Hepatocyte (in vitro differentiated cells): ENCODE measurements around the gene MEGF8. TPM values are rescaled to one million over a fixed set of nuclear protein-coding genes. Genes with fewer than 3 reads are reported as not detected.
A peak's percentile ranks its signal among the peaks of the same experiment; 100 is the strongest.
"Not testable (repeated sequence)": the region's sequence is repeated elsewhere in the genome, so short reads cannot be mapped to it uniquely, and the experiment has no call there.

Experiments
- DNase-seq: peaks from one replicate; pipeline ENCODE4 v3.0.0-alpha.2; 2016; ENCODE audit warnings: low spot score
- H2AFZ ChIP-seq: fragments of 200-600 bp; sonication (generic); 2 replicates; pipeline ENCODE4 v1.6.0; 2016; ENCODE audit warnings: antibody characterized with exemption, mild to moderate bottlenecking
- H3K27ac ChIP-seq: fragments of 200-600 bp; sonication (generic); 2 replicates; pipeline ENCODE4 v1.5.1; 2016; ENCODE audit warnings: mild to moderate bottlenecking
- H3K27me3 ChIP-seq: fragments of 200-600 bp; sonication (generic); 2 replicates; pipeline ENCODE4 v1.6.1; 2016
- H3K36me3 ChIP-seq: fragments of 200-600 bp; sonication (generic); replicated peaks from 2 replicates; pipeline ENCODE4 v1.5.1; 2016; ENCODE audit warnings: low read depth; ENCODE audit not compliant: insufficient read depth
- H3K4me1 ChIP-seq: fragments of 200-600 bp; sonication (generic); 2 replicates; pipeline ENCODE4 v1.5.1; 2016; ENCODE audit warnings: mild to moderate bottlenecking, moderate library complexity; ENCODE audit not compliant: insufficient read depth
- H3K4me2 ChIP-seq: fragments of 200-600 bp; sonication (generic); 2 replicates; pipeline ENCODE4 v1.6.0; 2016
- H3K4me3 ChIP-seq: fragments of 200-600 bp; sonication (generic); 2 replicates; pipeline ENCODE4 v1.5.1; 2016; ENCODE audit warnings: mild to moderate bottlenecking
- H3K79me2 ChIP-seq: fragments of 200-600 bp; sonication (generic); 2 replicates; pipeline ENCODE4 v1.6.0; 2017; ENCODE audit warnings: mild to moderate bottlenecking
- H3K9me2 ChIP-seq: fragments of 200-600 bp; sonication (generic); replicated peaks from 2 replicates; pipeline ENCODE4 v1.6.0; 2017; ENCODE audit warnings: mild to moderate bottlenecking; ENCODE audit not compliant: insufficient read depth
- H3K9me3 ChIP-seq: fragments of 200-600 bp; sonication (generic); 2 replicates; pipeline ENCODE4 v1.5.1; 2016; ENCODE audit warnings: low read depth, mild to moderate bottlenecking
- H4K20me1 ChIP-seq: fragments of 200-600 bp; sonication (generic); 2 replicates; pipeline ENCODE4 v1.6.0; 2016; ENCODE audit warnings: mild to moderate bottlenecking; ENCODE audit not compliant: insufficient read depth, poor library complexity, severe bottlenecking
- EZH2 ChIP-seq: fragments of 200-600 bp; sonication (generic); IDR thresholded peaks from 2 replicates; pipeline ENCODE4 v1.6.1; 2016; ENCODE audit warnings: antibody characterized with exemption, mild to moderate bottlenecking, borderline replicate concordance
- EZH2phosphoT487 ChIP-seq: fragments of 200-600 bp; sonication (generic); IDR thresholded peaks from one replicate; pipeline ENCODE4 v1.6.1; 2018; ENCODE audit warnings: antibody characterized with exemption, mild to moderate bottlenecking, low read depth, moderate library complexity; ENCODE audit not compliant: unreplicated experiment, severe bottlenecking
- whole genome bisulfite sequencing: methylation state at CpG from one replicate; pipeline ENCODE4 v1.1.6; 2016; ENCODE audit warnings: low lambda C conversion rate; ENCODE audit errors: missing lambda C conversion rate; 5-methylcytosine and 5-hydroxymethylcytosine counted together
- polyA plus RNA-seq: library from polyadenylated mRNA; unstranded; fragments of >200 nt; fragmentation: Nextera tagmentation; extraction: Ambion mirVana; gene quantifications from 2 replicates; pipeline ENCODE4 v1.2.1, GENCODE V29; 2016
- total RNA-seq: library from RNA; depleted of rRNA; stranded (reverse); fragments of >200 nt; gene quantifications from 2 replicates; pipeline ENCODE4 v1.2.3, GENCODE V29; 2014
- TF ChIP-seq, protein P1 (sequence below): fragments of 200-600 bp; sonication (generic); IDR thresholded peaks from 2 replicates; pipeline ENCODE4 v1.5.1; 2016; ENCODE audit warnings: antibody characterized with exemption, mild to moderate bottlenecking; ENCODE audit not compliant: poor library complexity

The MEGF8 gene
- total and polyA plus RNA-seq, 2 experiments from 2014 or later, result 8.3 to 19.2 TPM

DNA sequence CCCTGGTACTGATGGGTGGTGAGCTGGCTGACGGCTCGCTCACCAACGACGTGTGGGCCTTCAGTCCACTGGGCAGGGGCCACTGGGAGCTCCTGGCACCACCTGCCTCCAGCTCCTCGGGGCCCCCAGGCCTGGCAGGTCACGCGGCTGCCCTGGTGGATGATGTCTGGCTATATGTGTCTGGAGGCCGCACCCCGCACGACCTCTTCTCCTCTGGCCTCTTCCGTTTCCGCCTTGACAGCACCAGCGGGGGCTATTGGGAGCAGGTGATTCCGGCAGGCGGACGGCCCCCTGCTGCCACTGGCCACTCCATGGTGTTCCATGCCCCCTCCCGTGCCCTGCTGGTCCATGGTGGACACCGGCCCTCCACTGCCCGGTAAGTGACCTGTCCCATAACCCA lies 10.5 kb downstream of the MEGF8 start:
- Histone ChIP-seq H3K4me3 (no peak overlapping the region), H3K36me3 (no peaks in the 10 kb centered on the region), H3K4me1 (no peaks in the 10 kb centered on the region), H2AFZ (no peak overlapping the region), H3K9me2 (no peaks in the 10 kb centered on the region), H3K9me3 (no peaks in the 10 kb centered on the region), H3K27me3 (no peaks in the 10 kb centered on the region), H4K20me1 (no peaks in the 10 kb centered on the region), H3K4me2 (no peak overlapping the region), H3K79me2 (peaks cover 16% of the 10 kb centered on the region), H3K27ac (no peak overlapping the region)
- 96% methylated on average over 15 of the region's 19 CpGs for WGBS
- no peak for DNase-seq
- TF ChIP-seq EZH2phosphoT487 (no peak), EZH2 (no peak)
- TF ChIP-seq, protein P1, sequence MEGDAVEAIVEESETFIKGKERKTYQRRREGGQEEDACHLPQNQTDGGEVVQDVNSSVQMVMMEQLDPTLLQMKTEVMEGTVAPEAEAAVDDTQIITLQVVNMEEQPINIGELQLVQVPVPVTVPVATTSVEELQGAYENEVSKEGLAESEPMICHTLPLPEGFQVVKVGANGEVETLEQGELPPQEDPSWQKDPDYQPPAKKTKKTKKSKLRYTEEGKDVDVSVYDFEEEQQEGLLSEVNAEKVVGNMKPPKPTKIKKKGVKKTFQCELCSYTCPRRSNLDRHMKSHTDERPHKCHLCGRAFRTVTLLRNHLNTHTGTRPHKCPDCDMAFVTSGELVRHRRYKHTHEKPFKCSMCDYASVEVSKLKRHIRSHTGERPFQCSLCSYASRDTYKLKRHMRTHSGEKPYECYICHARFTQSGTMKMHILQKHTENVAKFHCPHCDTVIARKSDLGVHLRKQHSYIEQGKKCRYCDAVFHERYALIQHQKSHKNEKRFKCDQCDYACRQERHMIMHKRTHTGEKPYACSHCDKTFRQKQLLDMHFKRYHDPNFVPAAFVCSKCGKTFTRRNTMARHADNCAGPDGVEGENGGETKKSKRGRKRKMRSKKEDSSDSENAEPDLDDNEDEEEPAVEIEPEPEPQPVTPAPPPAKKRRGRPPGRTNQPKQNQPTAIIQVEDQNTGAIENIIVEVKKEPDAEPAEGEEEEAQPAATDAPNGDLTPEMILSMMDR, result no peak

DNA sequence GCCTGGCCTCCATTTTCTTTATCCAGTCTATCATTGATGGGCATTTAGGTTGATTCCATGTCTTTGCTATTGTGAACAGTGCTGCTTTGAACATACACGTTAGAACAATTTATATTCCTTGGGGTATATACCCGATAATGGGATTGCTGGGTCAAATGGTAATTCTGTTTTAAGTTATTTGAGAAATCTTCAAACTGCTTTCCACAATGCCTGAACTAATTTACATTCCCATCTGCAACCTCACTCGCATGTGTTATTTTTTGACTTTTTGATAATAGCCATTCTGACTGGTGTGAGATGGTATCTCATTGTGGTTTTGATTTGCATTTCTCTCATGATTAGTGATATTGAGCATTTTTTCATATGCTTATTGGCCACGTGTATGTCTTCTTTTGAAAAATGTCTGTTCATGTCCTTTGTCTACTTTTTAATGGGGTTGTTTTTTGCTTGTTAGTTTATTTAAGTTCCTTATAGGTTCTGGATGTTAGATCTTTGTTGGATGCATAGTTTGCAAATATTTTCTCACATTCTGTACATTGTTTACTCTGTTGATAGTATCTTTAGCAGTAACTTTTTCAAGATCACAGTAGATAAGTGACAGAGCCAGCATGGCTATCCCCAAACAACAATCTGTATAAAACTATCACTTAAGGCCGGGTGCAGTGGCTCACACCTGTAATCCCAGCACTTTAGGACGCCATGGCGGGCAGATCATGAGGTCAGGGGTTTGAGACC lies 13.9 kb downstream of the MEGF8 start:
- H4K20me1 ChIP-seq, H3K79me2 ChIP-seq, H3K27me3 ChIP-seq, H3K4me3 ChIP-seq, H3K9me3 ChIP-seq, H3K36me3 ChIP-seq, H3K4me2 ChIP-seq, H3K27ac ChIP-seq, H3K4me1 ChIP-seq, H2AFZ ChIP-seq, H3K9me2 ChIP-seq, DNase-seq: not testable (repeated sequence)
- 88% methylated on average over 7 of the region's 7 CpGs for WGBS

DNA sequence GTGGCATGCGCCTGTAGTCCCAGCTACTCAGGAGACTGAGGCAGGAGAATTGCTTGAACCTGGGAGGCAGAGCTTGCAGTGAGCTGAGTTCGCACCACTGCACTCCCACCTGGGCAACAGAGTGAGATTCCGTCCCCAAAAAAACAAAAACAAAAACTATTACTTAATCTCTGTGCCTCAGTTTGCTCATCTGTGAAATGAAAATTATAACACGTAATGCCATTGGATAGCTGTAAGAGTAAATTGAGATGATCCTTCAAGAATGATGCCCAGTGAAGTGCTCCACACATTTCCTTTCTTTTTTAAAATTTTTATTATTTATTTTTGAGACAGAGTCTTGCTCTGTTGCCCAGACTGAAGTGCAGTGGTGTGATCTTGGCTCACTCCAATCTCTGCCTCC lies 14.5 kb downstream of the MEGF8 start:
- H3K27ac ChIP-seq, H2AFZ ChIP-seq, H3K4me3 ChIP-seq, H4K20me1 ChIP-seq, H3K4me2 ChIP-seq, H3K4me1 ChIP-seq, H3K27me3 ChIP-seq, H3K9me3 ChIP-seq, H3K36me3 ChIP-seq, DNase-seq, H3K9me2 ChIP-seq, H3K79me2 ChIP-seq: not testable (repeated sequence)
- 96% methylated on average over 4 of the region's 4 CpGs for WGBS

DNA sequence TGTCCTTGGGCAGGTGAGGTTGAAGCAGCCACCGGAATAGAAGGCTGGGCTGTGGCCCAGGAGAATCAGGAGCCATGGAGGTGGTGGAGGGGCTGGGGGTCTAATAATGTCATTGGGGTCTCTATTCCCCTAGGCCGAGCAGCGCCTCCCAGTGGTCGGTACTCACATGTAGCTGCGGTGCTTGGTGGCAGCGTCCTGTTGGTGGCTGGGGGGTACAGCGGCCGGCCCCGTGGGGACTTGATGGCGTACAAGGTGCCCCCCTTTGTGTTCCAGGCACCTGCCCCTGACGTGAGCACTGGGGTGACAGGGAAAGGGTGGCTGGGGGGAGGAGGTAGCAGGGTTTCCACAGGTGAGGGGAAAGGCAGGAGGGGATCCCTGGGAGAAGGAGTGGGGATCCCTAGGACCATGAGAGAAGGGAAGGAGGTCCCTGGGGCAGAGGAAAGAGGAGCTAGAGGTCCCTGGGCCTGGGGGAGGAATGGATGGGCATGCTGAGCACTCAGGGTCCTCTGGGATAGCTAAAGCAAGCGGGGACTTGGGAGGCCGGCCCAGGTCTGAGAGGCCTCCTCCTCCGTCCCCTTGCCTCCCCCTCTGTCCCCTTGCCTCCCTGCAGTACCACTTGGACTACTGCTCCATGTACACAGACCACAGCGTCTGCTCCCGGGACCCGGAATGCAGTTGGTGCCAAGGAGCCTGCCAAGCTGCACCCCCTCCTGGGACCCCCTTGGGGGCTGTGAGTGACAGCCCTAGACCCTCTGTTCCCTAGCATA lies 18.1 kb downstream of the MEGF8 start:
- H2AFZ ChIP-seq, result no peak overlapping the region
- no peaks in the 10 kb centered on the region for H3K27me3 ChIP-seq
- DNase-seq, result peak; percentile 4
- H3K4me1 ChIP-seq, result no peaks in the 10 kb centered on the region
- H4K20me1 ChIP-seq, result no peaks in the 10 kb centered on the region
- no peaks in the 10 kb centered on the region for H3K79me2 ChIP-seq
- H3K9me2 ChIP-seq, result no peaks in the 10 kb centered on the region
- no peaks in the 10 kb centered on the region for H3K9me3 ChIP-seq
- no peak overlapping the region for H3K4me2 ChIP-seq
- no peak overlapping the region for H3K27ac ChIP-seq
- H3K4me3 ChIP-seq, result no peak overlapping the region
- TF ChIP-seq EZH2 (no peak), EZH2phosphoT487 (no peak)
- TF ChIP-seq, protein P1, result no peak
- no peaks in the 10 kb centered on the region for H3K36me3 ChIP-seq
- 92% methylated on average over 17 of the region's 17 CpGs for WGBS
